DMS 273 (cell line): ENCODE measurements around the gene DISC1.
"Not testable (repeated sequence)": the region's sequence is repeated elsewhere in the genome, so short reads cannot be mapped to it uniquely, and the experiment has no call there.

Source experiments
- DNase-seq: peaks from one replicate; lab custom pipeline; 2025; ENCODE audit not compliant: unreplicated experiment; lab: John Stamatoyannopoulos, UW

Gene DISC1

GRCh38 chr1:231605149-231606100, 21.2 kb upstream of the DISC1 start:
- peak; percentile 52 for DNase-seq

GRCh38 chr1:231606712-231607111, 19.9 kb upstream of the DISC1 start:
- no peak for DNase-seq

- no peak for DNase-seq
These were observed 16.2 kb upstream of the DISC1 start for GRCh38 chr1:231610388-231610787.

- DNase-seq: peak; percentile 30
These were observed 15.5 kb upstream of the DISC1 start for GRCh38 chr1:231611111-231611510.

- DNase-seq: peak; percentile 57
These were observed 14.7 kb upstream of the DISC1 start for GRCh38 chr1:231611851-231612250.

GRCh38 chr1:231612393-231613089, 14.0 kb upstream of the DISC1 start:
- DNase-seq: no peak

GRCh38 chr1:231613419-231614349, 12.9 kb upstream of the DISC1 start:
- DNase-seq: no peak

GRCh38 chr1:231616667-231617066, 9.9 kb upstream of the DISC1 start:
- DNase-seq: no peak

GRCh38 chr1:231618609-231619256, 7.9 kb upstream of the DISC1 start:
- no peak for DNase-seq

- DNase-seq: no peak
These were observed 7.3 kb upstream of the DISC1 start for GRCh38 chr1:231619257-231619634.

GRCh38 chr1:231625042-231625441, 1.5 kb upstream of the DISC1 start:
- DNase-seq: not testable (repeated sequence)

- no peak for DNase-seq
These were observed 535 bp upstream of the DISC1 start for GRCh38 chr1:231625975-231626534.

GRCh38 chr1:231626951-231627614, 493 bp downstream of the DISC1 start:
- DNase-seq: peak; percentile 72

- DNase-seq: peak; percentile 51
These were observed 1.8 kb downstream of the DISC1 start for GRCh38 chr1:231628207-231628876.

- no peak for DNase-seq
These were observed 2.5 kb downstream of the DISC1 start for GRCh38 chr1:231629132-231629531.

- no peak for DNase-seq
These were observed 4.1 kb downstream of the DISC1 start for GRCh38 chr1:231630558-231631205.

GRCh38 chr1:231631717-231632116, 5.1 kb downstream of the DISC1 start:
- DNase-seq: no peak

- DNase-seq: no peak
These were observed 5.5 kb downstream of the DISC1 start for GRCh38 chr1:231632119-231632518.
